HG02678 (cell line): ENCODE data around the gene NDUFA12.
A peak's percentile ranks its signal among the peaks of the same experiment; 100 is the strongest.
"Not testable (repeated sequence)": the region's sequence is repeated elsewhere in the genome, so short reads cannot be mapped to it uniquely, and the experiment has no call there.

Experiments
- ATAC-seq: cut with Tn5 transposase; IDR thresholded peaks from one replicate; pipeline ENCODE4 v1.9.1; 2021; ENCODE audit warnings: mild to moderate bottlenecking, moderate library complexity; ENCODE audit not compliant: unreplicated experiment

Gene NDUFA12

DNA sequence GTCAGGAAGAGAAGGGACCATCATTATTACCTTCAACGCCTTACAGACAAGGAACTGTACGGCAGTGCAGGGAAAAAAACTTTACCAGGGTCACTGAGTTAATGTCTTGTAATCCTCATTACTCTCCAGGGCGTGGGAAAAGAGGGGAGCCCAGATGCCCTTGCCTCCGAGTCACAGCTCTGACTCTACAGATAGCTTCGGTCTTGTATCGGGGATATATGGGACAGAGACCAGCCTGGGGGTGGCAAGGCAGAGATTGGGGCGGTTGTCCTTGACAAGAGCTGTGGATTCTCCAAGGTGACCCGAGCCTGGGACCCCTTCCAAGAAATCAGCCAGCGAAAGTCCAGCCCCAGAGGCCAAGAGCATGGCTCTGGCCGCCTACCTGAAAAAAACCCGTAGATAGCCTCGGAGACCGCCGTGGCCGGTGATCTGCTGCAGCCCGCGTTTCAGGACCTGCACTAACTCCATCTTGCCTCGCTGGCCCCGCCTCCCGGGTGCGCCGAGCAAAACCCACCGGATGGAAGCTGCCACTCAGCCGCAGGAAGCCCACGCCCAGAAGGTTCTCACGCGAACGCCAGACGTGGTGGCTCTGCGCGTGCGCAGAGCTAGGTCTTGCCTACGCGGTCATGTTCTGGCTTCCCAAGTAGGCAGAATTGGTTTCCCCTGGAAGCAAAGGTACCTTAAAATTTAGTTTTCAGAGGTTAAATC lies at the start of gene NDUFA12:
Gene NDUFA12, minus strand, starts transcription at position 485 of the 708 bp plus-strand sequence. Its CDS starts 17 bp downstream, at position 468.
- ATAC-seq: peak; percentile 99

DNA sequence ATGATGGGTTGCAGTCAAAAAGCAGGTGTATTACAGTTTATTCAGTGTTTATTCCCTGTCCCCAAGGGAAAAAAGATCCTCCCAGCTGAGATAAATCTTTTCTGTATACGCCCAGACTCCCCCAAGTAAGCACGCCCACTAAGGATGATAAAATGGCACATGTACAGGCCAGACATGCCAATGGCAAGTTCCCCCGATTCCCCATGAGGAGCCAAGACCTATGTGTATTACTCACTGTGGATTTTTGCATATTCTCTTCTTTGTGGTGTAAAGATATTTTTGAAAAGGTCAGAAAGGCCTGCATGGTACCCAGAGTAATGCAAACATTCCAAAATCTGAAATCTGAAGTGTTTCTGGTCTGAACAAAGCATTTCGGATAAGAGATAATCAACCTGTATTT lies 47.7 kb upstream of the NDUFA12 start:
- no peak for ATAC-seq

- ATAC-seq: no peak
These were observed 34.4 kb upstream of the NDUFA12 start for GRCh38 chr12:95037906-95038305.

GRCh38 chr12:95034750-95035149 lies 31.3 kb upstream of the NDUFA12 start:
- ATAC-seq: no peak

GRCh38 chr12:95022477-95022876 lies 19.0 kb upstream of the NDUFA12 start:
- no peak for ATAC-seq

GRCh38 chr12:95017482-95017881 lies 14.0 kb upstream of the NDUFA12 start:
- ATAC-seq: no peak

- ATAC-seq: no peak
These were observed 12.6 kb upstream of the NDUFA12 start for GRCh38 chr12:95016120-95016519.

- ATAC-seq: no peak
These were observed 11.1 kb upstream of the NDUFA12 start for GRCh38 chr12:95014554-95014953.

DNA sequence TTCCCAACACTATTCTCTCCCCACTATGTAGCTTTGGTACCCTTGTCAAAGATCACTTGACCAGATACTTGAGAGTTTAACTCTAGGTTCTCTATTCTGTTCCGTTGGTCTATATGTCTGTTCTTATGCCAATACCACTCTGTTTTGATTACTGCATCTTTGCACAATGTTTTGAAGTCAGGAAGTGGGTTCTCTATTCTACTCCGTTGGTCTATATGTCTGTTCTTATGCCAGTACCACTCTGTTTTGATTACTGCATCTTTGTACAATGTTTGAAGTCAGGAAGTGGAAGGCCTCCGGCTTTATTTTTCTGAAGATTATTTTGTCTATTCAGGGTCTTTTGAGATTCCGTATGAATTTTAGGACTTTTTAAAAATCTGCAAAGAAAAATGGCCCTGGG lies 2.7 kb upstream of the NDUFA12 start:
- no peak for ATAC-seq

DNA sequence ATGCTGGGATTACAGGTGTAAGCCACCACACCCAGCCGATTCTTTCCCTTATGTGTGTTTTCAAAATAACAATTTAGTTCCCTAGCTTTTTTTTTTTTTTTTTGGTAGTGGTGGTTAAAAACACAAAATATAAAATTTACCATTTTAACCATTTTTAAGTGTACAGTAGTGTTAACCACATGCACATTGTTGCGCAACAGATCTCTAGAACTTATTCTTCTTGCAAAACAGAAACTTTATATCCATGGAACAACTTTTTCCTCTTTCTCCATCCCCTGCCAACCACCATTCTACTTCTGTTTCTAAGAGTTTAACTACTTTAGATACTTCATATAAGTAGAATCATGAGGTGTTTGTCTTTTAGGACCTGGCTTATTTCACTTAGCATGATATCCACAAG lies 1.1 kb upstream of the NDUFA12 start:
- ATAC-seq: no peak

DNA sequence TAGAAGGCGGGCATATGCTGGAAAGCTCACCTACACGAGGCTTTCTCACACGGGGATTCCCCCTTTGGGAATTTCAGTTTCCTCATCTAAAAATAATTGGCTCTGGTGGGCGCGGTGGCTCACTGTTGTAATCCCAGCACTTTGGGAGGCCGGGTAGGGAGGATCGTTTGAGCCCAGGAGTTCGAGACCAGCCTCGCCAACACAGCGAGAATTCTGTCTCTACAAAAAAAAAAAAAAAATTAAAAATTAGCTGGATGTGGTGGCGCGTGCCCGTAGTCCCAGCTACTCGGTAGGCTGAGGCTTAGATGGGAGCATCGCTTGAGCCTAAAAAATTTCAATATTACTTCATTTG lies 400 bp upstream of the NDUFA12 start:
- peak; percentile 4 for ATAC-seq

DNA sequence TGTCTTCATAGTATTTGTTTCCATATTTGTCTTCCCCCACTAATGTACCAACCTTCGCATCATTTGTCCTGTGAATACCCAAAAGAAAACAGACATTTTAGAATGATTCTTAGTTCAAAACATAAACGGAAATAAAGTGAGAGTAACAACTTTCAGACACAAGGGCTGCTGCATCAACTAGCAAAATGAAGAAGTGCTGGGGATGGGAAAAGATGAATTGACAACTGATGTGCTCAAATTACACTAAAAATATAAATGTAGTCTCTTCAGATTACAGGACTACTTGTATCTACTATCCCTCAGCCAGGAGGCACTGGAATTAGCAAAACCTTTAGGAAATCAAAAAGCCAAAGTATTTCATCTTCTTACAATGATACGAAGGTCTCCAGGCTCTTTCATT lies 743 bp downstream of the NDUFA12 start:
- no peak for ATAC-seq

GRCh38 chr12:94998326-94998725 lies 5.2 kb downstream of the NDUFA12 start:
- ATAC-seq: no peak

- no peak for ATAC-seq
These were observed 5.8 kb downstream of the NDUFA12 start for GRCh38 chr12:94997726-94998125.

- ATAC-seq: no peak
These were observed 6.4 kb downstream of the NDUFA12 start for GRCh38 chr12:94997061-94997460.

GRCh38 chr12:94994312-94994711 lies 9.2 kb downstream of the NDUFA12 start:
- no peak for ATAC-seq

DNA sequence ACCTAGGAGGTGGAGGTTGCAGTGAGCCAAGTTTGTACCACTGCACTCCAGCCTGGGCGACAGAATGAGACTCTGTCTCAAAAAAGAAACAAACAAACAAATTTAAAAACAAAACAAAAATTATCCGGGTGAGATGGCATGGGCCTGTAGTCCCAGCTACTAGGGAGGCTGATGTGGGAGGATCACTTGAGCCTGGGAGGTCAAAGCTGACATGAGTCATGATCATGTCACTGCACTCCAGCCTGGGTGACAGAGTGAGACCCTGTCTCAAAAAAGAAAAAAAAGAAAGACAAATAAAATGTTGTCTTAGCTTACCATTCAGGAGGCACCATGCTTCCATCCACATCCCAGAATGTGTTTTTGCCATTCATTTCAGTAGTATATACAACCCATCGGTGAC lies 9.6 kb downstream of the NDUFA12 start:
- not testable (repeated sequence) for ATAC-seq

DNA sequence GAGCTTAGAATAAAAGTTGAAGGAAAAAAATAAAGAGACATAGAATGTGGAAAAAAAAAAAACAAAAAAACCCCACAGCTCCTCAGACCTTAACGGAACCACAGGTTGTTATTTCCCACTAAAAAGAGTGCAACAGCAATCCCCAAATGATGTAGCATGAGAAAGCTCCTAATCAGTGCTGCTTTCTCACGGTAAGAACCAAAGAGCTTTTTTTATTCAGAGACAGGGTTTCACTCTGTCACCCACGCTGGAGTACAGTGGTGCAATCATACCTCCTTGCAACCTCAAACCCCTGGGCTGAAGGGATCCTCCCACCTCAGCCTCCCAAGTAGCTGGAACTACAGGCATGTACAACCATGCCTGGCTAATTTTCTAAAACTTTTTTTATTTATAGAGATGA lies 13.3 kb downstream of the NDUFA12 start:
- ATAC-seq: no peak

GRCh38 chr12:94988471-94988870 lies 15.0 kb downstream of the NDUFA12 start:
- no peak for ATAC-seq

GRCh38 chr12:94987801-94988200 lies 15.7 kb downstream of the NDUFA12 start:
- ATAC-seq: no peak

DNA sequence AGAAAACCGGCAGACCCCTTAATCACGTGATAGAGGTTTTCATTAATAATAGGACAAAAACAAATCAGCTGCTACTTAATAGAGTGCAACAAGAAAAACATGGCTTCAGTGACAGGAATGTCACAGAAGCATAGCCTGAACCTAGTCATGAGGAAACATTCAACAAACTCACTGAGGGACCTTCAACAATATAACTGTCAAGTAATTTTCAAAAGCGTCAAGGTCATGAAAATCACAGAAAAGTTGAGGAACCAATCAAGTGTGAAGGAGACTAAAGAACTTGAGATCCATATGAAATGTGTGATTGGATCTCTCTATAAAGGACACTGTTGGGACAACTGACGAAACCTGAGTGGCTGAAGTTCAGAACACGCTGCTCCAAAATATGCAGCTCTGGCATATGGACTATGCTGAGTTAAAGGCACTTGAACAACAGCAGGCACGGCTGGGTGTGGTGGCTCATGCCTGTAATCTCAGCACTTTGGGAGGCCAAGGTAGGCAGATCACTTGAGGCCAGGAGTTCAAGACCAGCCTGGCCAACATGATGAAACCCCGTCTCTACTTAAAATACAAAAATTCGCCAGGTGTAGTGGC lies 16.3 kb downstream of the NDUFA12 start:
- ATAC-seq: no peak

DNA sequence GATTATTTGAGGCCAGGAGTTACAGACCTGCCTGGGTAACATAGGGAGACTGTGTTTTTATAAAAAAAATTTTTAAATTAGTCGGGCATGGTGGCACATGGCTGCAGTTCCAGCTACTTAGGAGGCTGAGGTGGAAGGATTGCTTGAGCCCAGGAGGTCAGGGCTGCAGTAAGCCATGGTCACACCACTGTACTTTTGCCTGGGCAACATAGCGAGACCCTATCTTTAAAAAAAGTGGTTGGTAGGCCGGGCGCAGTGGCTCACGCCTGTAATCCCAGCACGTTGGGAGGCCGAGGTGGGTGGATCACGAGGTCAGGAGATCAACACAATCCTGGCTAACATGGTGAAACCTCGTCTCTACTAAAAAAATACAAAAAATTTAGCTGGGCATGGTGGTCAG lies 18.4 kb downstream of the NDUFA12 start:
- ATAC-seq: not testable (repeated sequence)

DNA sequence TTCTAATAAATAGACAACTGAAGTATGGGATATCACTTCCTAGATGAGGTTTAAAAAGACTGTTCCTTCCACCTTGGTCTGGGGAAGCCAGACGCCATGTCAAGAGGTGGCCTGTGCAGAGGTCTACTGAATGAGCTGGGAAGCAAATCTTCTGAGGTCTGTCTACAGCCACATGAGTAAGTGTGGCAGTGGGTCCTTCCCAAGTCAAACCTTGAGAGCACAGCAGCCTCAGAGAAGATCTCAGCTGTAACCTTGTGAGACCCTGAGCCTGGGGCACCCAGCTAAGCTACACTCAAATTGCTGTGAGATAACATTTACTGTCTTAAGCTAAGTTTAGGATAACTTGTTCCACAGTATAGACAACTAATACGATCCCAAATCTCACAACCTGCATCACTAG lies 20.2 kb downstream of the NDUFA12 start:
- no peak for ATAC-seq
